ENCODE measurements around the gene ACP4. TPM values are rescaled to one million over a fixed set of nuclear protein-coding genes. Genes with fewer than 3 reads are reported as not detected.

ACP4 gene
- total and polyA plus RNA-seq, 8 donors: 0.12 to 0.42 (median 0.16) TPM; not detected in 4

DNA sequence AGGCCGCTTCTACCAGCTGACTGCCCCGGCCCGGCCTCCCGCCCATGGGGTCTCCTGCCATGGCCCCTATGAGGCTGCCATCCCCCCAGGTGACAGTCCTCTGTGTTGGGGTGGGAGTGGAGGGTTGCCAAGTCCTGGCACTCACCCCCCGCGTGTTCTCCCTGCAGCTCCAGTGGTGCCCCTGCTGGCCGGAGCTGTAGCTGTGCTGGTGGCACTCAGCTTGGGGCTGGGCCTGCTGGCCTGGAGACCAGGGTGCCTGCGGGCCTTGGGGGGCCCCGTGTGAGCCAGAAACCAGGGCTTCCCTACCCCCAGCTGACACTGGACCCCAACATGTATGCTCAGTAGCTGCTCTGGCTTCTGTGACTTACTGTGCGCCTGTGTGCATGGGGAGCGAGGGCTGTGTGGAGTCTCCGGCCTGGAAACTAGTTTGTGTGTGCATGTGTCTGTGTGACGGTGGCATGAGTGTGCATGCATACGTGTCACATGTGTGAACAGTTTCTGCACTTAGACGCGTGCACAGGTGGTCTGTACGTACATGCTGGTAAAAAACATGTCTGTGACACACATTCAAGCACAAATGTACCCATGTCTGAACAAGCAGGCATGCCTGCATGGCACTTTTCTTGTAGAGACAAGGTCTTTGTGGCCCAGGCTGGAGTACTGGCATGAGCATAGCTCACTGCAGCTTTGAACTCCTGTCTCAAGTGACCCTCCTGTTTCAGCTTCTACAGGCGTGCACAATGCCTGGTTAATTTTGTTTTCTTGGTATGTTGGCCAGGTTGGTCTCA lies 4.9 kb downstream of the ACP4 start:
- DNase-seq: no peak
- Histone ChIP-seq H3K9me3 (no peaks in the 10 kb centered on the region), H3K36me3 (peaks cover 0 to 40% of the 10 kb centered on the region in 2 donors), H3K4me3 (no peak overlapping the region), H3K27me3 (no peaks in the 10 kb centered on the region), H3K4me1 (no peaks in the 10 kb centered on the region), H3K27ac (no peak overlapping the region)
- intact Hi-C loops (cut with DNase I): no loop called here
- TF ChIP-seq, protein P1, sequence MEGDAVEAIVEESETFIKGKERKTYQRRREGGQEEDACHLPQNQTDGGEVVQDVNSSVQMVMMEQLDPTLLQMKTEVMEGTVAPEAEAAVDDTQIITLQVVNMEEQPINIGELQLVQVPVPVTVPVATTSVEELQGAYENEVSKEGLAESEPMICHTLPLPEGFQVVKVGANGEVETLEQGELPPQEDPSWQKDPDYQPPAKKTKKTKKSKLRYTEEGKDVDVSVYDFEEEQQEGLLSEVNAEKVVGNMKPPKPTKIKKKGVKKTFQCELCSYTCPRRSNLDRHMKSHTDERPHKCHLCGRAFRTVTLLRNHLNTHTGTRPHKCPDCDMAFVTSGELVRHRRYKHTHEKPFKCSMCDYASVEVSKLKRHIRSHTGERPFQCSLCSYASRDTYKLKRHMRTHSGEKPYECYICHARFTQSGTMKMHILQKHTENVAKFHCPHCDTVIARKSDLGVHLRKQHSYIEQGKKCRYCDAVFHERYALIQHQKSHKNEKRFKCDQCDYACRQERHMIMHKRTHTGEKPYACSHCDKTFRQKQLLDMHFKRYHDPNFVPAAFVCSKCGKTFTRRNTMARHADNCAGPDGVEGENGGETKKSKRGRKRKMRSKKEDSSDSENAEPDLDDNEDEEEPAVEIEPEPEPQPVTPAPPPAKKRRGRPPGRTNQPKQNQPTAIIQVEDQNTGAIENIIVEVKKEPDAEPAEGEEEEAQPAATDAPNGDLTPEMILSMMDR (IDR thresholded peaks at IDR 0.05): no peak
- no peak for ATAC-seq

DNA sequence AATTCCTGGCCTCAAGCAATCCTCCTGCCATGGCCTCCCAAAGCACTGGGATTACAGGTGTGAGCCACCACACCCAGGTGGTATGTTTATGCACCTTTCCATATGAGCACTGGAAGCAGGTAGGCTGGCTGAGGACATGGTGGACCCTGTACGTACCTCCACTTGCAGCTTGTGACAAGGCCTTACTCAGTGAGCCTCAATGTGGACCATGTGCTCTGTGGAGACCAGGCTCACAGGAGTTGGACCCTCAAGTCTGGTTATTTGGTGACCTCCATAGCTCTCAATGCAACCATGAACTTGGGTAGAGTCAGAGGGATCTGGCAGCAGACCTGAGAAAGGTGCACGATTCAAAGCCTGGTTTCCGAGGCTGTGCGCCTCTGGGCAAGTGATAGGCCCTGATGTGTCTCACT lies 5.5 kb downstream of the ACP4 start:
- H3K4me3 ChIP-seq: no peak overlapping the region
- TF ChIP-seq, protein P1 (IDR thresholded peaks at IDR 0.05): no peak
- intact Hi-C loops (cut with DNase I): no loop called here
- no peak overlapping the region for H3K27ac ChIP-seq
- H3K4me1 ChIP-seq: no peaks in the 10 kb centered on the region
- ATAC-seq (no peak), DNase-seq (no peak)
- H3K9me3 ChIP-seq: no peaks in the 10 kb centered on the region
- no peaks in the 10 kb centered on the region for H3K27me3 ChIP-seq
- H3K36me3 ChIP-seq: peaks cover 0 to 45% of the 10 kb centered on the region in 2 donors

DNA sequence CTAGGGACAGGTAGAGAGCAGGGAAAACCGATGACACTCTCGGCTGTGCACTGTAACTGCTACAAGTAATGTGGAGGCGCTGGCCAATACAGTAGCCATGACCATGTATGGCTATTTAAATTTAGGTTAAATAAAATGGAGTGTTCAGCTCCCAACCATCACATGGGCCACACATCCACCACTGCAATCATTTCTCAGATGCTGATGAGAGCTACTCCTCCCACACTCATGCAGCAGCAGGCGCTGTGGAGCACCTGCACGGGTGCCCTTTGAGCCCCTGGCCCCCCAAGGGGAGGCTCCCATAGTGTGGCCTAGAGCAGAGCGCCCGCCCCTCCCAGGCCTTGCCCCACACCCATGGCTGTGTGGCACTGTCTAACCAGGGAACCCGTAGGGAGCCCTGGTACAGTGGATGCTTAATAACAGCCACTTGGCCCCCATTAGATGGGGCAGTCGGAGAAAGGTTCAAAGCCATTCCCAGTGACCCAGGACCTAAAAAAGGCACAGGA lies 6.0 kb downstream of the ACP4 start:
- Histone ChIP-seq H3K4me1 (no peaks in the 10 kb centered on the region), H3K27me3 (no peaks in the 10 kb centered on the region), H3K36me3 (peaks cover 0 to 50% of the 10 kb centered on the region in 2 donors), H3K27ac (no peak overlapping the region), H3K9me3 (no peaks in the 10 kb centered on the region), H3K4me3 (no peak overlapping the region)
- no peak for DNase-seq
- no peak for ATAC-seq
- TF ChIP-seq, protein P1 (IDR thresholded peaks at IDR 0.05): no peak
- intact Hi-C loops (cut with DNase I): no loop called here

DNA sequence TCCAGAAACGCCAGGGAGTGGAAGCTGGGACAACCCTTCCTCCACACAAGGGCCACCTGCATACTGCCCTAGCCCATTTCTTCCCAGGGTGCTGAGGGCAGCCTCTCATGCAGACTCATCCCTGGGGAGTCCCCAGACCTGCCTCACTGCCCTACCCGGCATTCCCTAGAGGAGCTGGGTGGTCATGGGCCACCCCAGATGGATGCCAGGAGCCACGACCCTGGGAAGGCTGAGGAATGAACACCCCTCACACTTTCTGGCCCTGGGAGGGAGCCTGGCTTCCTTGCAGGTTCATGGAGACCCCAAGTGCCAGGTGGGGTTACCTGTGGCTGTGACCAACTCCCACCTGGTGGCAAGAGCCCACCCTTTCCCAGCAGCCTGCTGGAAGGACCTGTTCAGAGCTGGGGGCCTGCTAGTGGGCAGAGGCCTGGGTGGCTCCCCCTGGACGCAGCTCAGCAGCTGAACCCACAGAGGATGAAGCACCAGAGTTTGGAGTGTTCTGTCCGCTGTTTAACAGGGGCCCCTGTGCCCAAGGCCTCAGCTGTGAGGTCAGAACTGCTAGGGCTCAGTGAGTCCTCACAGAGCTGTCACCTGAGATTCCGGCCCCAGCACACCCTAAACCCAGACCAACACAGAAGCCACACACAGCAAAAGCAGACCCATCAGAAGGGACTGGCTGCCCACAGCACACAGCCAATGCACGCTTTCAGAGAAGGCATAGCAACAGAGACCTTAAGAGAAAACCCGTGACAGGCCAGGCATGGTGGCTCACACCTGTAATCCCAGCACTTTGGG lies 6.6 kb downstream of the ACP4 start:
- TF ChIP-seq, protein P1 (IDR thresholded peaks at IDR 0.05): no peak
- ATAC-seq (no peak), DNase-seq (no peak)
- Histone ChIP-seq H3K27ac (no peak overlapping the region), H3K9me3 (no peaks in the 10 kb centered on the region), H3K27me3 (no peaks in the 10 kb centered on the region), H3K36me3 (peaks cover 0 to 56% of the 10 kb centered on the region in 2 donors), H3K4me1 (no peaks in the 10 kb centered on the region), H3K4me3 (no peak overlapping the region)
- intact Hi-C loops (cut with DNase I): no loop called here

DNA sequence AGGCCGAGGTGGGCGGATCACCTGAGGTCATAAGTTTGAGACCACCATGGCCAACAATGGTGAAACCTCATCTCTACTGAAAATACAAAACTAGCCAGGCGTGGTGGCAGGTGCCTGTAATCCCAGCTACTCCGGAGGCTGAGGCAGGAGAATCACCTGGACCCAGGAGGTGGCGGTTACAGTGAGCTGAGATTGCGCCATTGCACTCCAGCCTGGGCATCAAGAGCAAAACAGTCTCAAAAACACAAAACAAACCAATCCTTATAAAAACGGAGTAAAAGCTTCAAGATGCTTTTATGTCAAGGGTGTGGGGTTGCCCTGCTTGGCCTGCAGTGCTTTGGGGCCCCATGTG lies 7.2 kb downstream of the ACP4 start:
- DNase-seq: no peak
- TF ChIP-seq, protein P1 (IDR thresholded peaks at IDR 0.05): no peak
- H3K36me3 ChIP-seq: peaks cover 0 to 62% of the 10 kb centered on the region in 2 donors

More for the DNA sequence above, 7.2 kb downstream of the ACP4 start:
- Histone ChIP-seq H3K27me3 (no peaks in the 10 kb centered on the region), H3K4me3 (no peak overlapping the region), H3K9me3 (no peaks in the 10 kb centered on the region), H3K27ac (no peak overlapping the region), H3K4me1 (peaks cover 0 to 4% of the 10 kb centered on the region in 2 donors)
- intact Hi-C loops (cut with DNase I): no loop called here
- ATAC-seq: no peak
